Cerebellar nuclear complex (tissue), 1 donor: Measurements from ENCODE around the gene PLPPR1.

Experiments
- DNase-seq, 2 experiments: peaks; one replicate each; lab custom pipeline; 2025; lab: John Stamatoyannopoulos, UW

PLPPR1 gene

GRCh38 chr9:101209670-101210069 lies 181.1 kb downstream of the PLPPR1 start:
- DNase-seq, result no peak

- no peak for DNase-seq
Observed at GRCh38 chr9:101212661-101213060, 184.1 kb downstream of the PLPPR1 start.

- DNase-seq, result no peak
Observed at GRCh38 chr9:101219030-101219429, 190.5 kb downstream of the PLPPR1 start.

- DNase-seq, result no peak
Observed at GRCh38 chr9:101220341-101220740, 191.8 kb downstream of the PLPPR1 start.

- DNase-seq, result no peak
Observed at GRCh38 chr9:101225271-101225670, 196.7 kb downstream of the PLPPR1 start.

GRCh38 chr9:101226161-101226560 lies 197.6 kb downstream of the PLPPR1 start:
- DNase-seq, result no peak

- DNase-seq, result no peak
Observed at GRCh38 chr9:101226803-101227202, 198.3 kb downstream of the PLPPR1 start.

- DNase-seq, result no peak
Observed at GRCh38 chr9:101229606-101230005, 201.1 kb downstream of the PLPPR1 start.

- no peak for DNase-seq
Observed at GRCh38 chr9:101232405-101232977, 204.0 kb downstream of the PLPPR1 start.

- DNase-seq, result no peak
Observed at GRCh38 chr9:101235105-101235866, 206.8 kb downstream of the PLPPR1 start.

GRCh38 chr9:101242651-101243050 lies 214.1 kb downstream of the PLPPR1 start:
- no peak for DNase-seq

GRCh38 chr9:101246691-101247090 lies 218.2 kb downstream of the PLPPR1 start:
- DNase-seq, result no peak

- no peak for DNase-seq
Observed at GRCh38 chr9:101247297-101247696, 218.8 kb downstream of the PLPPR1 start.

- DNase-seq, result no peak
Observed at GRCh38 chr9:101254733-101255433, 226.4 kb downstream of the PLPPR1 start.

GRCh38 chr9:101264727-101265126 lies 236.2 kb downstream of the PLPPR1 start:
- DNase-seq, result no peak

GRCh38 chr9:101265261-101265660 lies 236.7 kb downstream of the PLPPR1 start:
- no peak for DNase-seq

- no peak for DNase-seq
Observed at GRCh38 chr9:101268426-101268825, 239.9 kb downstream of the PLPPR1 start.

GRCh38 chr9:101269591-101270283 lies 241.2 kb downstream of the PLPPR1 start:
- no peak for DNase-seq

GRCh38 chr9:101270302-101270701 lies 241.8 kb downstream of the PLPPR1 start:
- DNase-seq, result no peak

GRCh38 chr9:101271102-101271501 lies 242.6 kb downstream of the PLPPR1 start:
- DNase-seq, result no peak

GRCh38 chr9:101274971-101275768 lies 246.6 kb downstream of the PLPPR1 start:
- DNase-seq, result no peak
